Epithelial cell of proximal tubule (primary cell): ENCODE results near the gene CAMTA1. TPM values are rescaled to one million over a fixed set of nuclear protein-coding genes. Genes with fewer than 3 reads are reported as not detected.

Experiments used
- DNase-seq: peaks from one replicate; pipeline ENCODE4 v3.0.0-alpha.2; 2011; ENCODE audit warnings: low read depth
- H3K4me3 ChIP-seq: 2 replicates; pipeline ENCODE4 v1.5.1; 2011; ENCODE audit warnings: low read depth, mild to moderate bottlenecking, low read length
- total RNA-seq: library from RNA; depleted of rRNA; stranded (reverse); fragments of >200 nt; gene quantifications from 2 replicates; pipeline ENCODE4 v1.2.3, GENCODE V29; 2015
- TF ChIP-seq, protein P1 (sequence below): conservative IDR thresholded peaks from 2 replicates; pipeline ENCODE4 v1.5.1; 2012; ENCODE audit warnings: low read depth, mild to moderate bottlenecking, low read length

Gene CAMTA1
- total RNA-seq, 1 donor from 2014 or later: 79.2 TPM

DNA sequence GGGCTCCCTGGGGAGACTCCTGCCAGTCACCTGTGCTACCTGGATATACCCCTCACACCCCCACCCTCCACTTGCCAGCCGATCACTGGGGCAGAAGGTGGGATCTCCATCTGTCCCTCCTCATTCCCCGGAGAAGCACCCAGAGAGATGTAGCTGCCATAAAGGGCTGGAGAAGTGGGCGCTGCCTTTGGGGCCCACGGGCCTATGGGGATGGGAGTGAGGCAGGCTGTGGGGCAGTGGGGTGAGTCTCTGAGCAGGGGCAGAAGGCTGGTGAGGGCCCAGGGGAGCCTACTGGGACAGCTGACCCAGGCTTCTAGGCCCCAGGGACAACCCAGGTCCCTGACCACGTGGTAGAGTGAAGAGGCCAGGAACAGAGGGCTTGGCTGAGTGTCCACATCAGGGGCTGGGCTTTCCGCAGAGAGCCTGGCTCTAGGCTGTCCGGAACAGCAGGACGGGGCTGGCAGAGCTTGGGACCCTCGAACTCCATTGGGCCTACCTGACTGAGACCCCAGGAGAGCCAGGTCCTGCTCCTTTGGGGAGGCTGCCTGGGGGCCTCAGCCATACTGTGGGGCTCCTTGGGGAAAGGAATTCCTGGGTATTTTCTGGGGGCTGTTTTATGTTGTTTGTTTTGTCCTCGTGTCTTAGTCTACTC, 780.0 kb downstream of the CAMTA1 start:
- no peak overlapping the region for H3K4me3 ChIP-seq
- no peak for DNase-seq
- TF ChIP-seq, protein P1, sequence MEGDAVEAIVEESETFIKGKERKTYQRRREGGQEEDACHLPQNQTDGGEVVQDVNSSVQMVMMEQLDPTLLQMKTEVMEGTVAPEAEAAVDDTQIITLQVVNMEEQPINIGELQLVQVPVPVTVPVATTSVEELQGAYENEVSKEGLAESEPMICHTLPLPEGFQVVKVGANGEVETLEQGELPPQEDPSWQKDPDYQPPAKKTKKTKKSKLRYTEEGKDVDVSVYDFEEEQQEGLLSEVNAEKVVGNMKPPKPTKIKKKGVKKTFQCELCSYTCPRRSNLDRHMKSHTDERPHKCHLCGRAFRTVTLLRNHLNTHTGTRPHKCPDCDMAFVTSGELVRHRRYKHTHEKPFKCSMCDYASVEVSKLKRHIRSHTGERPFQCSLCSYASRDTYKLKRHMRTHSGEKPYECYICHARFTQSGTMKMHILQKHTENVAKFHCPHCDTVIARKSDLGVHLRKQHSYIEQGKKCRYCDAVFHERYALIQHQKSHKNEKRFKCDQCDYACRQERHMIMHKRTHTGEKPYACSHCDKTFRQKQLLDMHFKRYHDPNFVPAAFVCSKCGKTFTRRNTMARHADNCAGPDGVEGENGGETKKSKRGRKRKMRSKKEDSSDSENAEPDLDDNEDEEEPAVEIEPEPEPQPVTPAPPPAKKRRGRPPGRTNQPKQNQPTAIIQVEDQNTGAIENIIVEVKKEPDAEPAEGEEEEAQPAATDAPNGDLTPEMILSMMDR: no peak

GRCh38 chr1:7566417-7567375, 781.4 kb downstream of the CAMTA1 start:
- DNase-seq: no peak
- TF ChIP-seq, protein P1: no peak
- no peak overlapping the region for H3K4me3 ChIP-seq

GRCh38 chr1:7567376-7567775, 782.1 kb downstream of the CAMTA1 start:
- TF ChIP-seq, protein P1: no peak
- DNase-seq: no peak

GRCh38 chr1:7568053-7568452, 782.8 kb downstream of the CAMTA1 start:
- H3K4me3 ChIP-seq: no peak overlapping the region
- TF ChIP-seq, protein P1: no peak
- DNase-seq: no peak

More at GRCh38 chr1:7567376-7567775, 782.1 kb downstream of the CAMTA1 start:
- no peak overlapping the region for H3K4me3 ChIP-seq

DNA sequence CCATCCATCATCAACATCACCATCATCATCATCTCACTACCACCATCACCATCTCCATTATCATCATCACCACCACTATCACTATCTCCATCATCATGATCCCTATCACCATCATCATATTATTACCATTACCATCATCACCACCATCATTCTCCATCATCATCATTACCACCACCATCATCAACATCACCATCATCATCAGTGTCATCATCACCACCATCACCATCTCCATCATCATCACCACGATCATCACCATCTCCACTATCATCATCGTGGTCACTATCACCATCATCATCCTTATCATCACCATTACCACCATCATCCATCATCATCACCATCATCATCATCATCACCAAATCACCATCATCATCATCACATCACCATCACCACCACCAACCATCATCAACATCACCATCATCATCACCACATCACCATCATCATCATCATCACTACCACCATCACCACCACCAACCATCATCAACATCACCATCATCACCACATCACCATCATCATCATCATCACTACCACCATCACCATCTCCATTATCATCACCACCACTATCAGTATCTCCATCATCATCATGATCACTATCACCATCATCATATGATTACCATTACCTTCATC, 783.8 kb downstream of the CAMTA1 start:
- no peak for DNase-seq
- TF ChIP-seq, protein P1: no peak
- H3K4me3 ChIP-seq: no peak overlapping the region

GRCh38 chr1:7570311-7570710, 785.1 kb downstream of the CAMTA1 start:
- TF ChIP-seq, protein P1: no peak
- no peak overlapping the region for H3K4me3 ChIP-seq
- DNase-seq: no peak
